Immature natural killer cell (primary cell): Measurements from ENCODE around the gene NR3C2. TPM values are rescaled to one million over a fixed set of nuclear protein-coding genes. Genes with fewer than 3 reads are reported as not detected.

ENCODE experiments used
- DNase-seq, 3 donors: peaks; one replicate each; pipeline ENCODE4 v3.0.0; 2022; ENCODE audit warnings: mixed read lengths in 1 of 3
- H3K27ac Mint-ChIP-seq, 6 donors: one replicate each; pipeline ENCODE4 v1.8.0; 2020; ENCODE audit warnings: mixed read lengths in 6 of 6, mild to moderate bottlenecking in 5 of 6, inconsistent platforms in 4 of 6, moderate library complexity in 3 of 6
- H3K27me3 Mint-ChIP-seq, 3 donors: one replicate each; pipeline ENCODE4 v1.8.0; 2020 to 2021; ENCODE audit warnings: low read depth in 3 of 3, mild to moderate bottlenecking in 3 of 3, mixed read lengths in 3 of 3, moderate library complexity in 3 of 3, inconsistent platforms in 1 of 3
- H3K36me3 Mint-ChIP-seq, 3 donors: one replicate each; pipeline ENCODE4 v1.8.0; 2020; ENCODE audit warnings: mixed read lengths in 3 of 3, inconsistent platforms in 2 of 3, mild to moderate bottlenecking in 2 of 3
- H3K4me1 Mint-ChIP-seq, 2 donors: one replicate each; pipeline ENCODE4 v1.8.0; 2020; ENCODE audit warnings: inconsistent platforms in 2 of 2, mild to moderate bottlenecking in 2 of 2, mixed read lengths in 2 of 2, moderate library complexity in 1 of 2
- H3K4me3 Mint-ChIP-seq, 5 donors: one replicate each; pipeline ENCODE4 v1.8.0; 2020; ENCODE audit warnings: mild to moderate bottlenecking in 5 of 5, mixed read lengths in 5 of 5, inconsistent platforms in 3 of 5, moderate library complexity in 3 of 5
- H3K9me3 Mint-ChIP-seq, 6 donors: one replicate each; pipeline ENCODE4 v1.8.0; 2020; ENCODE audit warnings: mild to moderate bottlenecking in 6 of 6, mixed read lengths in 6 of 6, inconsistent platforms in 4 of 6, moderate library complexity in 3 of 6
- polyA plus RNA-seq, 3 donors: library from polyadenylated mRNA; unstranded; fragments of 300-500 nt; fragmentation: Illumina TruSeq; gene quantifications; one replicate each; pipeline ENCODE4 v1.2.3, GENCODE V29; 2021

NR3C2 gene
- polyA plus RNA-seq, 3 donors from 2014 or later: 1.0 to 1.2 (median 1.1) TPM

- Mint-ChIP-seq H3K27ac (no peak overlapping the region), H3K9me3 (peaks cover 4 to 31% (median 24%) of the 10 kb centered on the region in 6 donors), H3K4me1 (no peaks in the 10 kb centered on the region), H3K4me3 (no peak overlapping the region), H3K27me3 (peaks cover 0 to 3% (median 0%) of the 10 kb centered on the region in 3 donors), H3K36me3 (peaks cover 38 to 60% (median 45%) of the 10 kb centered on the region in 3 donors)
- no peak for DNase-seq
These were observed 369.4 kb downstream of the NR3C2 start for GRCh38 chr4:148072789-148073188.

GRCh38 chr4:148071009-148071408 is 371.2 kb downstream of the NR3C2 start:
- H3K4me1 Mint-ChIP-seq: no peaks in the 10 kb centered on the region
- peaks cover under 1 to 26% (median 21%) of the 10 kb centered on the region in 6 donors for H3K9me3 Mint-ChIP-seq
- no peak overlapping the region for H3K4me3 Mint-ChIP-seq
- H3K36me3 Mint-ChIP-seq: peaks cover 34 to 55% (median 34%) of the 10 kb centered on the region in 3 donors
- H3K27me3 Mint-ChIP-seq: peaks cover 0 to 2% (median 0%) of the 10 kb centered on the region in 3 donors
- DNase-seq: no peak
- H3K27ac Mint-ChIP-seq: peak overlapping the region in 2 of 6 donors; percentile 17 to 35

- peaks cover 28 to 49% (median 32%) of the 10 kb centered on the region in 3 donors for H3K36me3 Mint-ChIP-seq
- H3K4me1 Mint-ChIP-seq: no peaks in the 10 kb centered on the region
- H3K27me3 Mint-ChIP-seq: peaks cover 0 to 4% (median 2%) of the 10 kb centered on the region in 3 donors
- H3K27ac Mint-ChIP-seq: no peak overlapping the region
- no peak overlapping the region for H3K4me3 Mint-ChIP-seq
- no peak for DNase-seq
- H3K9me3 Mint-ChIP-seq: peaks cover 0 to 14% (median 12%) of the 10 kb centered on the region in 6 donors
These were observed 372.4 kb downstream of the NR3C2 start for GRCh38 chr4:148069895-148070178.

GRCh38 chr4:148069086-148069894 is 372.9 kb downstream of the NR3C2 start:
- Mint-ChIP-seq H3K27ac (peak overlapping the region in 1 of 6 donors; percentile 46), H3K27me3 (peaks cover 0 to 4% (median 2%) of the 10 kb centered on the region in 3 donors), H3K9me3 (peaks cover 0 to 9% (median 7%) of the 10 kb centered on the region in 6 donors), H3K4me3 (no peak overlapping the region), H3K4me1 (no peaks in the 10 kb centered on the region), H3K36me3 (peaks cover 24 to 47% (median 30%) of the 10 kb centered on the region in 3 donors)
- no peak for DNase-seq

- no peak overlapping the region for H3K4me3 Mint-ChIP-seq
- H3K9me3 Mint-ChIP-seq: no peaks in the 10 kb centered on the region
- no peaks in the 10 kb centered on the region for H3K4me1 Mint-ChIP-seq
- DNase-seq: no peak
- H3K27ac Mint-ChIP-seq: no peak overlapping the region
- peaks cover 14 to 41% (median 25%) of the 10 kb centered on the region in 3 donors for H3K36me3 Mint-ChIP-seq
- peaks cover 0 to 4% (median 2%) of the 10 kb centered on the region in 3 donors for H3K27me3 Mint-ChIP-seq
These were observed 373.9 kb downstream of the NR3C2 start for GRCh38 chr4:148068065-148068911.

GRCh38 chr4:148067301-148067916 is 374.8 kb downstream of the NR3C2 start:
- H3K27ac Mint-ChIP-seq: peak overlapping the region in 1 of 6 donors; percentile 46
- no peaks in the 10 kb centered on the region for H3K4me1 Mint-ChIP-seq
- H3K36me3 Mint-ChIP-seq: peaks cover 7 to 32% (median 16%) of the 10 kb centered on the region in 3 donors
- no peak overlapping the region for H3K4me3 Mint-ChIP-seq
- peaks cover 0 to 4% (median 2%) of the 10 kb centered on the region in 3 donors for H3K27me3 Mint-ChIP-seq
- no peak for DNase-seq
- H3K9me3 Mint-ChIP-seq: no peaks in the 10 kb centered on the region

- H3K36me3 Mint-ChIP-seq: peaks cover 6 to 20% (median 15%) of the 10 kb centered on the region in 3 donors
- no peaks in the 10 kb centered on the region for H3K9me3 Mint-ChIP-seq
- DNase-seq: no peak
- no peak overlapping the region for H3K27ac Mint-ChIP-seq
- peaks cover 0 to 4% (median 0%) of the 10 kb centered on the region in 3 donors for H3K27me3 Mint-ChIP-seq
- peaks cover 10 to 15% of the 10 kb centered on the region in 2 donors for H3K4me1 Mint-ChIP-seq
- H3K4me3 Mint-ChIP-seq: no peak overlapping the region
These were observed 377.1 kb downstream of the NR3C2 start for GRCh38 chr4:148065075-148065474.

GRCh38 chr4:148064451-148064850 is 377.8 kb downstream of the NR3C2 start:
- H3K27ac Mint-ChIP-seq: peak overlapping the region in 1 of 6 donors; percentile 43
- no peak for DNase-seq
- peaks cover 14 to 22% of the 10 kb centered on the region in 2 donors for H3K4me1 Mint-ChIP-seq
- H3K27me3 Mint-ChIP-seq: peaks cover 0 to 4% (median 0%) of the 10 kb centered on the region in 3 donors
- no peaks in the 10 kb centered on the region for H3K9me3 Mint-ChIP-seq
- no peak overlapping the region for H3K4me3 Mint-ChIP-seq
- peaks cover 6 to 18% (median 15%) of the 10 kb centered on the region in 3 donors for H3K36me3 Mint-ChIP-seq

GRCh38 chr4:148062301-148062950 is 379.8 kb downstream of the NR3C2 start:
- peak overlapping the region in 1 of 6 donors; percentile 57 for H3K27ac Mint-ChIP-seq
- H3K9me3 Mint-ChIP-seq: no peaks in the 10 kb centered on the region
- H3K4me1 Mint-ChIP-seq: peaks cover 29 to 42% of the 10 kb centered on the region in 2 donors
- H3K27me3 Mint-ChIP-seq: peaks cover 0 to 4% (median 0%) of the 10 kb centered on the region in 3 donors
- H3K36me3 Mint-ChIP-seq: peaks cover 6 to 18% (median 15%) of the 10 kb centered on the region in 3 donors
- peak overlapping the region in 1 of 5 donors; percentile 30 for H3K4me3 Mint-ChIP-seq
- DNase-seq: no peak

- Mint-ChIP-seq H3K27ac (peak overlapping the region in 2 of 6 donors; percentile 19 to 37), H3K9me3 (no peaks in the 10 kb centered on the region), H3K27me3 (peaks cover 0 to 4% (median 0%) of the 10 kb centered on the region in 3 donors), H3K4me3 (no peak overlapping the region), H3K36me3 (peaks cover 6 to 18% (median 15%) of the 10 kb centered on the region in 3 donors), H3K4me1 (peaks cover 35 to 48% of the 10 kb centered on the region in 2 donors)
- DNase-seq: no peak
These were observed 380.4 kb downstream of the NR3C2 start for GRCh38 chr4:148061795-148062194.

- Mint-ChIP-seq H3K27me3 (peaks cover 0 to 4% (median 0%) of the 10 kb centered on the region in 3 donors), H3K4me1 (peaks cover 41 to 55% of the 10 kb centered on the region in 2 donors), H3K4me3 (peak overlapping the region; percentile 19 to 74 (median 58)), H3K9me3 (no peaks in the 10 kb centered on the region), H3K36me3 (peaks cover 6 to 15% (median 13%) of the 10 kb centered on the region in 3 donors), H3K27ac (peak overlapping the region in 4 of 6 donors; percentile 9 to 57 (median 26))
- DNase-seq: no peak
These were observed 381.1 kb downstream of the NR3C2 start for GRCh38 chr4:148061141-148061481.

- Mint-ChIP-seq H3K27me3 (peaks cover 0 to 4% (median 0%) of the 10 kb centered on the region in 3 donors), H3K4me3 (peak overlapping the region; percentile 27 to 74 (median 58)), H3K36me3 (peaks cover 6 to 12% (median 11%) of the 10 kb centered on the region in 3 donors), H3K4me1 (peaks cover 47 to 61% of the 10 kb centered on the region in 2 donors), H3K27ac (peak overlapping the region in 5 of 6 donors; percentile 42 to 69 (median 60)), H3K9me3 (no peaks in the 10 kb centered on the region)
- DNase-seq: no peak
These were observed 381.7 kb downstream of the NR3C2 start for GRCh38 chr4:148060264-148061140.
